ENCODE measurements around the gene MB21D2. TPM values are rescaled to one million over a fixed set of nuclear protein-coding genes. Genes with fewer than 3 reads are reported as not detected.

MB21D2 gene
- total RNA-seq, 6 experiments from 2014 or later, result 17.2 to 20.9 (median 19.5) TPM

DNA sequence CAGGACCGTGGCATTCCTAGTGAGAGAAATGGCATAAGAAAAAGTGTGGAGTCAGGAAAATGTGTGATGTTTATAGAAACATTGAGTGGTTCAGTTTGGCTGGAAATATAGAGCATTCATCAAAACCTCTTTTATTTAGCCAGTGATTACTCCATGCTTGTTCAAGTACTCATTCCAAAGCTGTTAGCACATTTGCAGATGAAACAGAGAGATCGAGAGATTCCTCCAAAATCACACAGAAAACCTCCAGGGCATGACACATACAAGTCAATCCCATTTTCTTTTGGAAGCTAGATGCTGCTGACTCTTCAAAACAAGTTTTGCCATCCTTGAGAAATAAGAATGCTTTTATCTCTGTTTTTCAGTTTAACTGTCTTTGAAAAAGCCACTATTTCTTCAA lies 11.5 kb upstream of the MB21D2 start:
- no peaks in the 10 kb centered on the region for H3K27me3 Mint-ChIP-seq (ENCODE audit: insufficient read depth)
- no peak overlapping the region for H3K4me3 Mint-ChIP-seq
- H3K9me3 Mint-ChIP-seq, result no peaks in the 10 kb centered on the region
- TF ChIP-seq, protein P1, sequence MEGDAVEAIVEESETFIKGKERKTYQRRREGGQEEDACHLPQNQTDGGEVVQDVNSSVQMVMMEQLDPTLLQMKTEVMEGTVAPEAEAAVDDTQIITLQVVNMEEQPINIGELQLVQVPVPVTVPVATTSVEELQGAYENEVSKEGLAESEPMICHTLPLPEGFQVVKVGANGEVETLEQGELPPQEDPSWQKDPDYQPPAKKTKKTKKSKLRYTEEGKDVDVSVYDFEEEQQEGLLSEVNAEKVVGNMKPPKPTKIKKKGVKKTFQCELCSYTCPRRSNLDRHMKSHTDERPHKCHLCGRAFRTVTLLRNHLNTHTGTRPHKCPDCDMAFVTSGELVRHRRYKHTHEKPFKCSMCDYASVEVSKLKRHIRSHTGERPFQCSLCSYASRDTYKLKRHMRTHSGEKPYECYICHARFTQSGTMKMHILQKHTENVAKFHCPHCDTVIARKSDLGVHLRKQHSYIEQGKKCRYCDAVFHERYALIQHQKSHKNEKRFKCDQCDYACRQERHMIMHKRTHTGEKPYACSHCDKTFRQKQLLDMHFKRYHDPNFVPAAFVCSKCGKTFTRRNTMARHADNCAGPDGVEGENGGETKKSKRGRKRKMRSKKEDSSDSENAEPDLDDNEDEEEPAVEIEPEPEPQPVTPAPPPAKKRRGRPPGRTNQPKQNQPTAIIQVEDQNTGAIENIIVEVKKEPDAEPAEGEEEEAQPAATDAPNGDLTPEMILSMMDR (IDR thresholded peaks at IDR 0.05), result no peak
- DNase-seq, result peak; percentile 55
- H3K27ac Mint-ChIP-seq, result no peak overlapping the region
- no peaks in the 10 kb centered on the region for H3K36me3 Mint-ChIP-seq (ENCODE audit: low read depth)
- peaks cover 31% of the 10 kb centered on the region for H3K4me1 Mint-ChIP-seq (ENCODE audit: low read depth)

DNA sequence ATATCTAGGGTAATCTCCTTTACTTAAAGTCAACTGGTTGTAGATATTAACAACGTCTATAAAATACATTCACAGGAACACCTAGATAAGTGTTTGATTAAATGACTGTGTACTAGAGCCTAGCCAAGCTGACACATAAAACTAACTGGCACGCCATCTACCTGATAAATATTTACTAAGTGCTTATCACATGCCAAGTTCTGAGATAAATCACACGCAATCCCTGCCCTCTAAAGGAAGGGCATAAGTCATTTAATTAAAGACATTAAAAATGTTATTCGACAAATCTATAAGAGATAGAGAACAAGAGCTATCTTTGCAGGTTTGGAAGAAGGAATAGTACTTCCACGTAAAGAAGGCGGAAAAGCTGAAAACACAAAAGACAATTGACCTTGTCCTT lies 11.1 kb upstream of the MB21D2 start:
- no peaks in the 10 kb centered on the region for H3K36me3 Mint-ChIP-seq (ENCODE audit: low read depth)
- no peaks in the 10 kb centered on the region for H3K27me3 Mint-ChIP-seq (ENCODE audit: insufficient read depth)
- H3K4me1 Mint-ChIP-seq (ENCODE audit: low read depth), result peaks cover 27% of the 10 kb centered on the region
- no peak overlapping the region for H3K4me3 Mint-ChIP-seq
- DNase-seq, result no peak
- no peaks in the 10 kb centered on the region for H3K9me3 Mint-ChIP-seq
- TF ChIP-seq, protein P1 (IDR thresholded peaks at IDR 0.05), result no peak
- H3K27ac Mint-ChIP-seq, result no peak overlapping the region

DNA sequence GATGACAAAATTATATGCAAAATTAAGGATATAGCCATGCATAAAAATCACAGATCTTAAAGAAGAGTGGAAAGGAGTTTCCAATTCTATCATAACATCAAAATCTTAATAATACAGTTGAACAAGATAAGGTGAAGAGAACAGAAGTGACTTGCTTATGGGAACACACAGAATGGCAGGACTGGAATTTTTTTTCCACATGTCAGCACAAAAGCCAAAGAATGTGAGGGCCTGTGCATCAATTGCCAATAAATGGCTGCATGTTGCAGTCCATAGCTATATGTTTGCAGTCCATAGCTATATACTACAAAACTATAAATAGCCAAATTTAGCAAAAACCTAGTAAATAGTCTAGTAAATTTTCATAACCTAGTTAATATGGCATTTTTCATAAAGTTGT lies 10.4 kb upstream of the MB21D2 start:
- peaks cover 22% of the 10 kb centered on the region for H3K4me1 Mint-ChIP-seq (ENCODE audit: low read depth)
- no peaks in the 10 kb centered on the region for H3K27me3 Mint-ChIP-seq (ENCODE audit: insufficient read depth)
- DNase-seq, result no peak
- TF ChIP-seq, protein P1 (IDR thresholded peaks at IDR 0.05), result no peak
- no peak overlapping the region for H3K4me3 Mint-ChIP-seq
- no peak overlapping the region for H3K27ac Mint-ChIP-seq
- H3K9me3 Mint-ChIP-seq, result no peaks in the 10 kb centered on the region
- no peaks in the 10 kb centered on the region for H3K36me3 Mint-ChIP-seq (ENCODE audit: low read depth)

DNA sequence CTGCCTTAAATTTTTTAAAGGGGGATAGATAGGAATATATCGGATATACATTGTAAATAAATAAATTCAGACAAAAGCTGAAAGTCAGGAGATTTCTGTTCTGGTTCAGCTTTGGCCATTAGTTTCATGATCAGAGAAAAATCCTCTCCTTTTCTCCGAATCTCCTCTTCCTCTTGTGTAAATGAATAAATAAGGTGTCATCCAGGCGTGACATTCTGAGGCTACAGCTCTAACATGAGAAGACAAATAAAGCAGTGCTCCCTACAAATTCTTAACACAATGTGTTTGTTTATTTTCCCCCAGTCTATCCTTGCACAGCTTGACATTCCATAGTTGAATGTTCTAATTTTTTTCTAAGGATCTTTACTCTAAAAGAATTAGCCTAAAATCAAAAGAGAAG lies 9.4 kb upstream of the MB21D2 start:
- DNase-seq, result no peak
- Mint-ChIP-seq H3K27me3 (ENCODE audit: insufficient read depth) (no peaks in the 10 kb centered on the region), H3K9me3 (no peaks in the 10 kb centered on the region), H3K27ac (no peak overlapping the region), H3K4me1 (ENCODE audit: low read depth) (peaks cover 26% of the 10 kb centered on the region), H3K36me3 (ENCODE audit: low read depth) (no peaks in the 10 kb centered on the region), H3K4me3 (no peak overlapping the region)
- TF ChIP-seq, protein P1 (IDR thresholded peaks at IDR 0.05), result no peak

DNA sequence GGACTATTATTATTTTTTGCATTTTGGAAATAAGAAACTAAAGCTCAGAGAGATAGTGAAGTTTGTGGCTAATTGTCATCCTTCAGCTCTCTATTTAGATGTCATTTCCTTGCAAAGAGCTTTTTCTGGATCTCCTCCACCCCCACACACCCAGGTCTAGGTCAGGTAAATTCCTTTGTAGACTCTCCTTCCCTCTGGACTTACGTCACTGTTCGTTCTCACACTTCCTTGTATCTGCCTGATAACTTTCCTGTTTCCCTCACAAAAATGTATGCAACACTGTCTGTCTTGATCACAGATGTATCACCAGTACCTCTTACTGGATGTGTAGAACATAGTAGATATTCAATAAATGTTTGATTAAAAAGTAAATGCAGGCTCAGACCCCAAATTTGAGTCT lies 6.1 kb upstream of the MB21D2 start:
- no peaks in the 10 kb centered on the region for H3K36me3 Mint-ChIP-seq (ENCODE audit: low read depth)
- TF ChIP-seq, protein P1 (IDR thresholded peaks at IDR 0.05), result no peak
- H3K4me1 Mint-ChIP-seq (ENCODE audit: low read depth), result peaks cover 22% of the 10 kb centered on the region
- H3K27me3 Mint-ChIP-seq (ENCODE audit: insufficient read depth), result no peaks in the 10 kb centered on the region
- no peak for DNase-seq
- H3K9me3 Mint-ChIP-seq, result no peaks in the 10 kb centered on the region
- no peak overlapping the region for H3K4me3 Mint-ChIP-seq
- no peak overlapping the region for H3K27ac Mint-ChIP-seq

DNA sequence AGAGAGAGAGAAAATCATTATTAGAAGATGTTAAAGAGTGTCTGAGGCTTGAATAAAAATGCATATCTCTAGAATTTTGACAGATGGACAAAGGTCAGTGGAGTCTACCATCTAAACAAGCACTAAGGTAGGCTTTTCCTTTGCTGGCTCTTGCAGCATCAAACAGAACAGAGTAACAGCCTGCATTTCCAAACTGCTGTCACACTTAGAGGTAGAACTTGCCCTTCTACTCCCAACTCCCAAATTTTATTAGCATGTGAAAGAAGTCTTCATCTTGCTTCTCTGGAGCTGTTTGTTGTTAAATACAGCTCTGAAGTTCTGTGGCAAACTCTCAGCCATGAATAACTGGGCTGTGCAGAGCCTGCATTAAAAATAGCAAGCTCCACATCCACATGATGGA lies 4.1 kb upstream of the MB21D2 start:
- no peak for DNase-seq
- Mint-ChIP-seq H3K27me3 (ENCODE audit: insufficient read depth) (peaks cover under 1% of the 10 kb centered on the region; the same call in 1 of the 2 replicates), H3K27ac (no peak overlapping the region), H3K36me3 (ENCODE audit: low read depth) (peaks cover 4% of the 10 kb centered on the region), H3K9me3 (no peaks in the 10 kb centered on the region), H3K4me1 (ENCODE audit: low read depth) (peaks cover 27% of the 10 kb centered on the region), H3K4me3 (no peak overlapping the region)
- TF ChIP-seq, protein P1 (IDR thresholded peaks at IDR 0.05), result no peak
